Esophagus squamous epithelium (tissue), 4 donors: ENCODE data around the gene KCTD5.

ENCODE experiments used
- POLR2A ChIP-seq, 4 donors: fragments of 450-650 bp; IDR thresholded peaks; one replicate each; pipeline ENCODE4 v1.6.1; 2017; ENCODE audit warnings: antibody characterized with exemption in 4 of 4, mild to moderate bottlenecking in 4 of 4, moderate library complexity in 3 of 4
- TF ChIP-seq, protein P1 (sequence below), 6 experiments: fragments of 450-650 bp in 4 of 6; fragments of 200-600 bp in 2 of 6; sonication (generic) in 2 of 6; IDR thresholded peaks; one replicate each; pipeline ENCODE4 v1.5.1; 2016 to 2019; ENCODE audit warnings: antibody characterized with exemption in 6 of 6, mild to moderate bottlenecking in 4 of 6, moderate library complexity in 4 of 6

DNA sequence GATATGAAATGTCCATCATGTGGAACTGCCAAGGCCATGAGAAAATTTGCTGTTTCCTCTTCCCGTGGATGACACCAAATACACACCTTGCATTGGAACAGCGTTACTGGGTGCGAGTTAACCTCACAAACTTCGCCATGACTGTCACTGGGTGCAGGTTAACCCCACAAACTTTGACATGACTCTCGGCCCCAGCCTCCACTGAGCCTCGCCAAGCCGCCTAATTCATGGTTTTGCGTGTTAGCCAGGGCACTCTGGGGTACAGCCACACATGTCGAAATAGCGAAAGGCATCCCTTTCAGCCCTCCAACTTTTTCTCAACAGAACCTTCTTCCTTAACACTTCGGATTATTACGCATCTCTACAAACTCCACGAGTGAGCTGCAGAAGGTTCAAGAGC lies 10.6 kb upstream of the KCTD5 start:
- TF ChIP-seq, protein P1, sequence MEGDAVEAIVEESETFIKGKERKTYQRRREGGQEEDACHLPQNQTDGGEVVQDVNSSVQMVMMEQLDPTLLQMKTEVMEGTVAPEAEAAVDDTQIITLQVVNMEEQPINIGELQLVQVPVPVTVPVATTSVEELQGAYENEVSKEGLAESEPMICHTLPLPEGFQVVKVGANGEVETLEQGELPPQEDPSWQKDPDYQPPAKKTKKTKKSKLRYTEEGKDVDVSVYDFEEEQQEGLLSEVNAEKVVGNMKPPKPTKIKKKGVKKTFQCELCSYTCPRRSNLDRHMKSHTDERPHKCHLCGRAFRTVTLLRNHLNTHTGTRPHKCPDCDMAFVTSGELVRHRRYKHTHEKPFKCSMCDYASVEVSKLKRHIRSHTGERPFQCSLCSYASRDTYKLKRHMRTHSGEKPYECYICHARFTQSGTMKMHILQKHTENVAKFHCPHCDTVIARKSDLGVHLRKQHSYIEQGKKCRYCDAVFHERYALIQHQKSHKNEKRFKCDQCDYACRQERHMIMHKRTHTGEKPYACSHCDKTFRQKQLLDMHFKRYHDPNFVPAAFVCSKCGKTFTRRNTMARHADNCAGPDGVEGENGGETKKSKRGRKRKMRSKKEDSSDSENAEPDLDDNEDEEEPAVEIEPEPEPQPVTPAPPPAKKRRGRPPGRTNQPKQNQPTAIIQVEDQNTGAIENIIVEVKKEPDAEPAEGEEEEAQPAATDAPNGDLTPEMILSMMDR (IDR thresholded peaks at IDR 0.05) = no peak
- TF ChIP-seq POLR2A (IDR thresholded peaks at IDR 0.05) = no peak
